Stimulated activated CD4-positive, alpha-beta T cell treated with anti-CD3 and anti-CD28 coated beads, Interleukin-4, amount 100 ng/mL, for 24 hours (primary cell): ENCODE measurements around the gene ZFAND5.

Source experiments
- DNase-seq: peaks from one replicate; pipeline ENCODE4 v3.0.0-alpha.2; 2020

The ZFAND5 gene, protein sequence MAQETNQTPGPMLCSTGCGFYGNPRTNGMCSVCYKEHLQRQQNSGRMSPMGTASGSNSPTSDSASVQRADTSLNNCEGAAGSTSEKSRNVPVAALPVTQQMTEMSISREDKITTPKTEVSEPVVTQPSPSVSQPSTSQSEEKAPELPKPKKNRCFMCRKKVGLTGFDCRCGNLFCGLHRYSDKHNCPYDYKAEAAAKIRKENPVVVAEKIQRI

DNA sequence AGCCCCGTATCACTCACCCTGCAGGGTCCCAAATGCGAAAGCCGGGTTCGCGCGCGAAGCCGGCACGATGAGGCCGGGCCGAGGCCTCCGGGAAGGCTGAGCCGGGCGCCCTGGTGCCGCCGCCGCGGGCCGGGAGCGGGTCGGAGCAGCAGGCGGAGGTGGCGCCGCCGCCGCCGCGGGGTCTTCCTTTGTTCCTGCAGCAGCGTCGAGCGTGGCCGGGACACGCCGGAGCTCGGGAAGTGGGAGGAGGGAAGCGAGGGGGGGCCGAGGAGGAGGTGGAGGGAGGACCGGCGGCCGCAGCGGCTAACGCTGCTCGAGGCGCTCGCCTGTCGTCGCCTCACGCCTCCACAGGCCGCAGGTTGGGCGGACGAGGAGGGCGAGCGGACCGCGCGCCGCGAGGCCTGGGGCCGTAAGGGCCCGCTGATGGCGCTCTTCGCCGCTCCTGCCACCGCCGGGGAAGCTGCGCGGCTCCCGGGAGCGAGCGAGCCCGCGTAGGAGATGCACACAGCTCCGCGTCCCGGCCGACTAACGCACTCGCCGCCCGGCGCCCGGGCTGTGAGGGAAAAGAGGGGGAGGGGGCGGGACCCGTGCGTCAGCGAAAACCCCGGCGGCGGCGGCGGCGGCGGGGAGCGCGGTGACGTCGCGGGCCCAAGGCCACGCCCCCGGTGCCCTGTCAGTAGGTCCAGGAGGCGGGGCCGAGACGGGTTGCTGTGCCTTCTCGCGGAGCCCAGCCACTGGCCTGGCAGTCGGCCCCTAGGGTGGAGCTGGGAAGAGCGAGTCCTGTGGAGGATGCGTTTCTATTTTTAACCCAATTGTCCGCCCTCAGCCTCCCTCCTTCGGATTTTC, at the start of gene ZFAND5:
TSS of gene ZFAND5 (minus strand) at position 530 of the 846 bp plus-strand sequence. CDS start 4,430 bp downstream, outside the sequence.
- DNase-seq = peak; percentile 94

DNA sequence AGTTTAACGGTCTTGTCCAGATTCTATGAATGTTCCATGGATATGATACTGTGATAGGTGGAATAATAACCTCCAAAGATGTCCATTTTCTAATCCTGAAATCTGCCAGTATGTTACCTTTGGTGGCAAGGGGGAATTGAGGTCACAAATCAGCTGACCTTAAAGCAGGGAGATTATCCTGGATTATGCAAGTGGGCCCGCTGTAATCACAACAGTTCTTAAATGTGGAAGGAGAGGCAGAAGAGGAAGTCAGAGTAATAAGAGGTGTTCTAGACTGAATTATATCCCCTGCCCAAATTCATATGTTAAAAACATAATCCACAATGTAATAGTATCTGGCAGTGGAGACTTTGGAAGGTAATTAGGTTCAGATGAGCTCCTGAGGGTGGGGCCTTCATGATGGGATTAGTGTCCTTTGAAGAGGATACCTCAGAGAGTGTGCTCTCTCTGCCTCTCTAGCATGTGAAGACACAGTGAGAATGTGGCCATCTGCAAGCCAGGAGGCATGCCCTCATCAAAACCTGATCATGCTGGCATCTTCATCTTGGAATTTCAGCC, 47.6 kb upstream of the ZFAND5 start:
- no peak for DNase-seq

DNA sequence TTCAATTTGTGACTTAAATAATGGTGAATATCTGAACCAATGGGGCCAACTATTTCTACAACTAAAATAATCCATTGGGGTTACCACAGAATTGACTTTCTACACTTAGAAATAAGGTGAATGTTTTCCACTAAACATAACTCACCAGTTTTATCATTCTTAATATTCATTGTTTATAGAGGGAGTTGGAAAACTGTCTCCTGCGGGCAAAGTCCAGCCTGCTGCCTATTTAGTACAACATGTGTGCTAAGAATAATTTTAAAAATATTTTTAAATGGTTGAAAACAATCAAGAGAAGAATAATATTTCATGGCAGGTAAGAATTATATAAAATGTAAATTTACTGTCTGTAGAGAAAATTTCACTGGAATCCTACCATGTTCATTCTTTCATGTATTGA, 45.2 kb upstream of the ZFAND5 start:
- DNase-seq = no peak

DNA sequence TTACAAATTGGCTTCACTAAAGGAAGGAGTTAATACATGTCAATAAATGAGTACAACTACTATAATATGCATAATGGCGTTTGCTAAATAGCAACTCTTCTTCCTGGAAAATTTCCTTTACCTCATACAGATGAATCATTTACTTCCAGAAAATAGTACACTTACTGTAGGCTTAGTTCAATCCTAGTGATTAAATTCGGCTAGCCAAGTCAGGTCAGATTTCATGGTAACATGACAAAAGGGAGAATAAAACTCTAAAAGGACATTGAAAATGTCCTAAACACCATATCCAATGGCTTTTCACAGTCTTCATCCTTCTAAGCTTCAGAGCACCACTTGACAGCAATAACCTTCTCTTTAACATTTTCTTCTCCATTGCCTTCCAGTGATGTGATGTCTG, 42.1 kb upstream of the ZFAND5 start:
- DNase-seq = no peak

DNA sequence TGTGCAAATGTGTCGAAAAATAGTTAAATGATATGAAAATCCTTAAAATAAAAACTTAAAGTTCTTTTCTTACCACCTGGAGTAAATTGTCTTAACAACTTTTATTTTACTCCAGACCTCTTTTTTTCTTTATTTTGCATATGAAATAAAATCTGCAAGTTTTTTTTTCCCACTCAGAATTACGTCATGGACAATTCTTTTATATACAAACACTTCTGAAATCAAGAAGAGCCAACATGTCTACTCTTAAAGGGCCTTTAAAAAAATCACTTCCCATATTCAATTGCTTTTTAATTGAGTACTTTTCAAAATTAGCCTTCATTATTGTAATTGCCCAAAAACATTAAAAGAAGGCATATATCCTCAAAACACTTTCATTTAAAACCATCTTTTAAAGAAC, 37.7 kb upstream of the ZFAND5 start:
- no peak for DNase-seq

DNA sequence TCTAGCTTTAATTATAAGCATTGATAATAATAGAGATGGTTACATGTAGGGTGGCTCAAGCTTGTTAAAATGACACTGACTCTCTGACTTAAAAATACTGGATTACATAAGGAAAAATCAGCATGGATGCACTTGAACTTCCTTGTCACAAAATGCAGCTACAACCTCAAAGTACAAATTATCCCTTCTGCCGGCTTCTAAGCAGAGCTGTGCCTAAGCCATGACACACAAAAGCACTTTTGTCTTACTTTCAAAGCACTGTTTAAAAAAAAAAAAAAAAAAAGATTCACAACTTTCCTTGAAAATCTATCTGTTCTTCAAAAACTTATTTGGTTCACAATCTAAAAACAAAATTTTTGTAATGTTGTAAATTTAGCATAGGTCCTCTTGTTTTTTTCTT, 36.4 kb upstream of the ZFAND5 start:
- DNase-seq = no peak

DNA sequence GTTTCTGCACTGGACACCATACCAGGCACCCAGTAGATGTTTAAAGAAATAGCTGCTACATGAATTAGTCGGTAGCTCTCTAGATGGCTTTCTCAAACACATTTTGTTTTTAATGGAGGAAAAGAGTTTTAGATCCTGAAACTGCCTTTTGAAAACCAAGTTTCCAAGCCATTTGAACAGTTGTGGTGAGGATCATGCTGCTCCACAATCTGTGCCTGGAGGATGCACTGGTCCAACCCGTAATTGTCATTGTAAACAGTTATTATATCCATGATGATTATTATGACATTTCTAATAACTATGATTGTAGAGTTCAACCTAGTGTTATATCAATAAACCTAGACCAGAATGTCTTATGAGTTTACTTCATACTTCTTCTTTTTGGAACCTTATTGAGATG, 35.9 kb upstream of the ZFAND5 start:
- no peak for DNase-seq

DNA sequence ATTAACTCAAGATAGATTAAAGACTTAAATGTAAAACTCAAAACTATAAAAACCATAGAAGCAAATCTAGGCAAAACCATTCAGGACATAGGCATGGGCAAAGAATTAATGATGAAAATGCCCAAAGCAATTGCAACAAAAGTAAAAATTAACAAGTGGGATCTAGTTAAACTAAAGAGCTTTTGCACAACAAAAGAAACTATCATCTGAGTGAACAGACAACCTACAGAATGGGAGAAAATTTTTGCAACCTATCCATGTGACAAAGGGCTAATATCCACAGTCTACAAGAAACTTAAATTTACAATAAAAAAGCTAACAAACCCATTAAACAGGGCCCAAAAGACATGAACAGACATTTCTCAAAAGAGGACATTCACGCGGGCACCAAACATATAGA, 34.4 kb upstream of the ZFAND5 start:
- DNase-seq = no peak

DNA sequence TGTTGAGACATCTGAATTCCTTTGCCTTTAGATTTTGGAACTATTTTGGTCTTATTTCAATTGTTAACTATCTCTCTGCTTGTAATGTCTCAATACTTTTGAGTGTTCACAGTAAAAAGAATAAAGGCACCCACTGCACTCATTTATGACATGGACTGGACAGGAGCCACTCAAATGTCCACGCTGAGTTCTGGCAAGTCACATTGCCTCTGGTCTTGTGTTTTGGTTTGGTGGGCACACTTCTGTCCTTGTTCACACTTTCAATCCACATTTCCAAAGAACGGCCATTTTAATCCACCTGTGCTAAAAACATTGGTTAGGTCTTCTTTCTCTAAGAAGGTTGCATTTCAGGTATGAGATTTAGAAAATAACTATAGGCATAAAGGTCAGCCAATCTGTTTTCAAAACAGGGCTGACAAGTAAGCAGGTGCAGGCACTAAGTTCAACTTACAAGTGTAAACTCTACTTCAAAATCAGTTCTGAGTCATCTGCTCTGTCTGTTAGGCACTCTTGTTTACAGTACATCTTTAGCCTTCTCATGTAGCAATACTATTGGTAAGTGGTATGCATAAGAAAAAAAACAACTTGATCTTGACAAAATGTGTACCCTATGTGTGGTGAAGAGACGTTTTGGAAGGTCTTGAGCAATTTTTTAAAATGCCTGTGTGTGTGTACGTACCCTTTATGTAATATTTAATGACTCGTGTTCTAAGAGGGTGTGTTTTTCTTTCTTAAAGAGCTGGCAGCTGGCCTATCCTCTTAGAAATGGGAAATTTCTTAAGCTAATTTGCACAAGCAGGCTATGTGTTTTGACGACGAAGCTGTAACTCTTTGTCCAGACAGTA, 31.5 kb upstream of the ZFAND5 start:
- no peak for DNase-seq

DNA sequence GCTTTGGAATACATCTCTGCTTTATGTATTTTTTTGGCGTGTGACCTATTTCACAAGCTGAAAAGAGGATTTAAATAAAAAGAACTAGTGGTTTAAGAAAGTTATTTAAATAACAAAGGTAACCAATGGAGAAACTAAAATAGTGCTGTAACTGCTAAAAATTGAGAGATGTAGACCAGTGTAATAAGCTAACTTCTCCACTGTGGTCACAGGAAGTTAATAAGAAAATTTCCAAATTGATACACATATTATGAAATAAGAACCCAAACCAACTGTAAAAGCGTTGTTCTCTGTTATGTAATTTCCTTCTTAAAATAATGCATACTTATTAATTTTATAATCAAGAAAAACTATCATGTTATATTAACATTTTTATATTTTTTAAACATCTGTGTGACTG, 29.1 kb upstream of the ZFAND5 start:
- no peak for DNase-seq

DNA sequence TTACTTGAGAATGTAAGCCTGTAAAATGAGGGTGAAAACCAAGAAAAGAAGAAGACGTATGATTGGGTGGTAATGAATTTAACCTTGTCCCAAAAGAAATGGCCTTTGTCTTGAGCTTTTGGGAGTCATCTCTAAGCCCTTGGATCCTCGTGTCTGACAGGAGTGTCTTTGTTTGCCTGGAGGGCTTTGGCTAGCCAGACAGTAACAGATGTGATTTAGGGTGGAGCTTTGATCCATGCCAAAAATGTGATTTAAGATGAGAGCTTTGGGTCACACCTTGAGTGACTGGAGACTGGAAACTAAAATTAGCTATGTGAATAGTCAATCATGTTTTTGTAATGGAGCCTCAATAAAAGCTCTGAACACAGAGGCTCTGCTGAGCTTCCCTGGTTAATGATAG, 25.9 kb upstream of the ZFAND5 start:
- no peak for DNase-seq

DNA sequence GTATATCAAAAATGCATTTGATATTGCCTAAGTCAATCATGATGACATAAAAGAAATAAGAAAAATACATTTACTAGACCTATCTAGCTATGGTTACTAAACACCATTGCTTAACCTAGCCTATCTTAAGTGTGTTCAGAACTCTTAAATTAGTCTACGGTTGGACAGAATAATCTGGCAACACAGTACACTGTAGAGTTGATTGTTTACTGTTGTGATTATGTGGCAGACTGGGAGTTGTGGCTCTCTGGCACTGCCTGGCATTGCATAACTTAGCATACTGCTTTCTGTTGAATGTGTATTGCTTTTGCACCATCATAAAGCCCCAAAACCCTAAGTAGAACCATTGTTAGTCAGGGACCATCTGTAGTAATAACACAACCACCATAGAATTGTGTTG, 21.2 kb upstream of the ZFAND5 start:
- no peak for DNase-seq

DNA sequence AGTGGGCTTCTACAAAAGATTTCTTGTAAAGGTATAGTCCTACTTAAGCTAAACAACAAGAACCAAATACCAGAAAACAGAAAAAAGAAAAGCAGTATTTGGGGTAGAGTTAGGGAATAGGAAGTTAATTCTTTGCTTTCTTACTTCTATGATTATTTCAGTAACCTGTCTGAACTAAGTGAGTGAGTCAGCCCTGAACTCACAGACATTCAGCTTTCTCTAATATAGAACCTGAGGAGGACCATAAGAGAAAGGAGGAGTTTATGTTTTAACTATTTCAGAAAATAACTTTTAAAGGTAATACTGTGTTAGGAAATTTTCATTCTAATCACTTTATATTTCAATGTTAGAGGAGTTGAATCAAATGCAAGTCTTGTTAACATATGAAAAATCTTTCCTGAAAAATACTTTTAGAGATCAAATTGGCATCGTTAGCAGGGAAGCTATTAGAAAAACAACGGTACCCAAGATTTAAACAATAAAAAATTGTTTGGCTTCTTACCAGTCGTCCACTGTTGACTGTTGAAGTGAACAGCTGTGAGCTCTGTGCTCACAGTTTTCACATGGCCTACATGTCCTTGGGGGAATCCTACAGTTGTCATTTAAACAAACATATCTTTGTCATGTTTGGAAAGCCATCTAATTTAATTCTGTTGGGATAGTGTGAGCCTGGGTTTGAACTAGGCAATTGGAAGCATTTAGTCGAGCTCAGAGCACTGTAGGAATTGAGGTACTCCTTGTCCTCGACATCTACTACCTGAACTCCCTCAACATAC, 19.9 kb upstream of the ZFAND5 start:
- no peak for DNase-seq

DNA sequence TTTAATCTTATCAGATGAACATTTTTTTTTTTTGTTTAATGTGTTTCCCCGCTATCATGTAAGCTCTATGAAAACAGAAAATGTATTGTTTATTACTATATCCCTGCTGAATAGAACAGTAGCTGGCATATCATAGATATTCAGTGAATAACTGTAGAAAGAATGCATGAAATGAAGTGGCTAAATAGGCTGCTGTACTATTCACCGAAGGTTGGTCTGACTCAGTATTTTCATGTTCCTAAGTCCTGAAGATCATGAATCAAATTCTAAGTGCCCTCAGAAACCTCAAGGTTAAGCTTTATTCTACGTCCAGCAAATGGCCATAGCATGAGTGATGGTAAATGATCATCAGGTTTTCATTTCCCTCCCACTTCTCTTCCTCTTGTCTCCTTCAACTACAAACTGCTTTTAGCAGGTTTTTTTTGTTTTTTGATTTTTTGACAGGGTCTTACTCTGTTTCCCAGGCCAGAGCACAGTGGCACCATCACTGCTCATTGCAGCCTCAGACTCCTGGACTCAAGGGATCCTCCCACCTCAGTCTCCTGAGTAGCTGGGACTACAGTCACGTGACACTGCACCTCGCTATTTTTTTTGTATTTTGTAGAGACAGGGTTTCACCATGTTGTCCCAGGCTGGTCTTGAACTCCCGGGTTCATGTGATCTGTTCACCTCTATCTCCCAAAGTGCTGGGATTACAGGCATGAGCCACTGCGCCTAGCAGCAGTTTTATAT, 19.1 kb upstream of the ZFAND5 start:
- DNase-seq = no peak

DNA sequence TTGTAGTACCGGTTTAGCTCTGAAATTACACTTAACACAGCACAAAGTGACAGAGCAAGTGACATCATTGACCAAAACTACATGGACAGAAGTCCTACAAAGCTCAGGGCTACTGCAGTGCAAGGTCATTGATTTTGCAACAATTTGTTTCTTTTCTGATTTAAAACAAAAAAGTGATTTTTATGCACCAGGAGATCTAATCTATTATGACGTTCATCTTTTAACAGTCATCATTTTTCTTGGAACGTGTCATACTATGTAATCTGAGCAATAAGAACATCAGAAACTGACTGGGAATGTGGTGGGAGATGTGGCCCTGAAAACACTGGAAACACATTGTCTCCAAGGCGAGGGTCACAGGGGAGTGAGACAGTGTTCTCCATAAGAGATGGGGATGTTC, 17.4 kb upstream of the ZFAND5 start:
- no peak for DNase-seq

DNA sequence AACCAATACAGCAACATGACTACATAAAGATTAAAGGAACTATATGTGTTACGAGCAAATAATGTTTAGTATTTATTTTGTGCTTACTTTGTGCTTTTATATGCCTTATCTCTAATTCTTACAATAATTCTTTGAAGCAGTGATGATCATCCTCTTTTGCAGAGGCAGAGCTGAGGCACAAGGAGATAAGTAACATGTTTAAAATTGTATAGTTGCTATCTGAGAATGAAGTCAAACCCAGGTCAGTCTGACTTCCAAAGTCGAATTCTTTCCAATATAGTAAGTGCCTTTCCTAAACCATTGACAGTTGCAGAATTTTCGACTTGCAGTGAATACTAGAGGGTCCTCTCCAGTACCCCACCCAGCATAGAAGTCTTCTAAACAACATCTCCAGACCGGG, 12.0 kb upstream of the ZFAND5 start:
- DNase-seq = no peak

DNA sequence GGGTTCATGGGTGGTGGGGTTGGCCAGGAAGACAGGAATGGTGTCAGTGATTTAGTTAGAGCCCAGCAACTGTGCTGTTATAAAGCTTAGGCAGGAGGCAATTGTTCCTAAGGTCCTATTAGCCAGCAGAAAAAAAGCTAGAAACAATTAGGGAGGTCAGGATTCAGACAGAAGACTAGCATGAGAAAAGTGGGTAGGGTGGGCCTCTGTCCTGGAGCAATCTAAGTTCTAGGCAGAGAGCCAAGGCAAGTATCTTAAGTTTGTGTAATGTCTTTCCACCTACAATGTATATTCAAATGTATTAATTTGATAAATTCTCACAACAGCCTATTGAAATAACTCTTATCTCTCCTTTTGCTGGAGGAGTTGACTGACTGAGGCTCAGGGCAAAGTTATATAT, 6.1 kb upstream of the ZFAND5 start:
- DNase-seq = no peak

DNA sequence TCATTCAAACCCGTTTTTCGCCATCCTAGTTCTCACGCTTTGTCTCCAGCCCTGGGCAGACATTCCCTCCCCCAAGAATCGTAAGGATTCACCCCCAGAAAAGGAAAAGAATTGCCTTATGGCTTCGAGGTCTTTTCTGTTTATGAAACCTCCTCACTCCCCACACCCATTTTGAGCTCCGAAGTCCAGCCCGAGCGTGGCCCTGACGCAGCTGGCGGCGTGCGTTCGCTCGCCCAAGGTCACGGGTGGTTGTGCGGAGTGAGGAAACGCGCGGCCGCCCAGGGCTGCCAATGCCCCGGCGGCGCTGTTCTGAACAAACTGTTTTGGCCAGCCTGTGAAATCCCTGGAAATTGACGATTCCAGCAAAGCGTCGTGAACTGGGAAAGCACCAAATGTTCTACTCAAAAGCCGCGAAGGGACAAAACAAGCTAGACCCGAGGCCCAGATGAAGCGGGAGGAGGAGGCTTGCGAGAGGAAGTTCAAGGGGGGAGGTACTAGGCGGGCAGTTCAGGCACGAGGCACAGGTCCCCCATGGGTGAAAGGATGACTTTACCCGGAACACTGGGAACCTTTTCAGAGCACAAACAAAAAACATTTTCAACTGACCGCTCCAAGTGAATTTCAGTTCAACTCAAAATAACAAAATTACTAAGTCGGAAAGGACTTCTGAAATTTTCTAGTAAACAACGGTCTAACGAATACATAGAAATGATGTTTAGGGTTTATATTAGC, 683 bp upstream of the ZFAND5 start:
- DNase-seq = peak; percentile 65

DNA sequence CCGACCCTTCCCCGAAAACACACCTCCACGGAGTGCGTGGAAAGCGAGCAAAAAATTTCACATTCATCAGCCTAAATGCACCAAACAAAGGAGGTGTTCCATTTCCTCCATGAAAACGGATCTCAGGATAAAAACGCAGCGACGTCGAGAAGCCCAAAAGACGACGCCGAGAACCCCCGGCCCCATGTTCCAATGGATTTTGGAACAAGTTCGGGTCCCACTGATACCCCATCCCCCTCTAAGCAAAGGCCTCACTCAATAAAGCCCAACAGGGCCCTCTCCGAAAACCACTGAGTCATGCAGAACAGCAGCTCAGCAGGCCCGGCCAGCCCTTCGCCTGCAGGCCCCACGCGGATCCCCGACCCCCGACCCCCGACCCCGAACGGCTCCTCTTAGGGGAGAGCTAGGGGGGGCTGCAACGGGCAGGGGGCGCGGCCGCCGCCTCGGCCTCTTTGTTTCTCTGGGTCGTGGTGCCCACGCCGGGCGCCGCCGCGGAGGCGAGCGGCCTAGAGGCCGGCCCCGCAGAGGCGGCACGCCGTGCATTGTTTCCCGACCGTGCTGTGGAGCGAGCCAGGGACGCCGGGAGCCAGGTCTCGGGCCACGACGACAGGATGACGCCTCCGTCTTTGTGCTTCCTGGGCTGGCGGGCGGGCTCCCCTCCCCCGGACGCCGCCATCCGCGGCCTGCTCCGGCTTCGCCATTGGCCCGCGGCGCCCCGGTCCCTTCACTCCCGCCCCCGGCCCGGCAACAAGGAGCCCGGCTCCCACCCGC, 915 bp downstream of the ZFAND5 start:
- peak; percentile 69 for DNase-seq

DNA sequence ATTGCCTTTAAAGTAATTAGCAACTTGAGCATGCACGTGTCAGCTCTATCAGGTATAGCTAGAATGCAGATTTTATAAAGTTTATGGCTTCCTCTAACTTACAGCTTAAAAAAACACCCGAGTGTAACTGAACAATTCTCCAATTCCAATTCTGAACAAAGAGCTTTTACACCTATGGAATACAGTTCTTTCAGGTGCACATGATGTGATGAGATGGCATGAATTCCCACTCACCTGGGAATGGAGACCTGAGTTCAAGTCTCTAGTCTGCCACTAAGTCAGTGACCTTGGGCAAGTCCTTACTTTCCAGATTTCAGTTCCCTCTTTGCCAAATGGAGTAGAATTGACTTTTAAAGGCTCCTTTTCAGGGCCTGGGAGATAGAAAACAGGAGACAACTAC, 1.8 kb downstream of the ZFAND5 start:
- DNase-seq = no peak
